DND-41 (cell line): ENCODE measurements around the gene MAST4.

ENCODE experiments used
- ATAC-seq: fragments of 200-7000 bp; cut with Tn5 transposase; 3 replicates; pipeline ENCODE4 v1.9.1; 2021; ENCODE audit warnings: low read depth; ENCODE audit not compliant: insufficient read depth
- DNase-seq: peaks from one replicate; pipeline ENCODE4 v3.0.0-alpha.2; 2020
- H2AFZ ChIP-seq: 2 replicates; pipeline ENCODE4 v1.6.0; 2012; ENCODE audit warnings: low read depth, low read length
- H3K27ac ChIP-seq: 2 replicates; pipeline ENCODE4 v1.5.1; 2012; ENCODE audit warnings: low read length, inconsistent platforms
- H3K27me3 ChIP-seq: fragments of 200-600 bp; sonication (generic); 2 replicates; pipeline ENCODE4 v1.6.0; 2012; ENCODE audit warnings: low read length, mild to moderate bottlenecking, inconsistent platforms; ENCODE audit not compliant: insufficient read depth, poor library complexity
- H3K36me3 ChIP-seq: 2 replicates; pipeline ENCODE4 v1.5.1; 2012; ENCODE audit warnings: low read length, inconsistent platforms; ENCODE audit not compliant: insufficient read depth
- H3K4me1 ChIP-seq: 2 replicates; pipeline ENCODE4 v1.5.1; 2012; ENCODE audit warnings: mild to moderate bottlenecking, low read length; ENCODE audit not compliant: insufficient read depth
- H3K4me2 ChIP-seq: 2 replicates; pipeline ENCODE4 v1.6.0; 2012; ENCODE audit warnings: mild to moderate bottlenecking, moderate library complexity, low read length, inconsistent platforms; ENCODE audit not compliant: insufficient read depth
- H3K4me3 ChIP-seq, 2 experiments: fragments of 200-600 bp in 1 of 2; shearing (Covaris generic) in 1 of 2; 2 replicates each; pipeline ENCODE4 v1.5.1; 2012 to 2016; ENCODE audit warnings: inconsistent platforms in 2 of 2, low read length in 2 of 2, mild to moderate bottlenecking in 2 of 2, low read depth in 1 of 2, moderate library complexity in 1 of 2
- H3K79me2 ChIP-seq: 2 replicates; pipeline ENCODE4 v1.6.0; 2012; ENCODE audit warnings: low read length, inconsistent platforms; ENCODE audit not compliant: insufficient read depth
- H3K9ac ChIP-seq: 2 replicates; pipeline ENCODE4 v1.6.0; 2012; ENCODE audit warnings: low read depth, mild to moderate bottlenecking, inconsistent platforms, low read length, moderate library complexity
- H3K9me3 ChIP-seq: 2 replicates; pipeline ENCODE4 v1.5.1; 2012; ENCODE audit warnings: low read length, moderate library complexity, mild to moderate bottlenecking, inconsistent platforms; ENCODE audit not compliant: insufficient read depth, severe bottlenecking
- H4K20me1 ChIP-seq: 2 replicates; pipeline ENCODE4 v1.6.0; 2012; ENCODE audit warnings: low read length; ENCODE audit not compliant: insufficient read depth
- CTCF ChIP-seq: IDR thresholded peaks from 2 replicates; pipeline ENCODE4 v1.5.1; 2012; ENCODE audit warnings: borderline replicate concordance, low read length, moderate library complexity, mild to moderate bottlenecking; ENCODE audit not compliant: poor library complexity, severe bottlenecking; ENCODE audit errors: extremely low read depth
- EZH2 ChIP-seq: IDR thresholded peaks from 3 replicates; pipeline ENCODE4 v1.6.1; 2012; ENCODE audit warnings: borderline replicate concordance, low read depth, mild to moderate bottlenecking, moderate library complexity, low read length, inconsistent platforms; ENCODE audit not compliant: severe bottlenecking

The MAST4 gene

GRCh38 chr5:66582499-66583165 lies 13.6 kb upstream of the MAST4 start:
- H3K27ac ChIP-seq, result no peak overlapping the region
- H2AFZ ChIP-seq, result no peak overlapping the region
- no peak overlapping the region for H3K9ac ChIP-seq
- H3K4me1 ChIP-seq, result no peaks in the 10 kb centered on the region
- H3K9me3 ChIP-seq, result no peaks in the 10 kb centered on the region
- H3K79me2 ChIP-seq, result no peaks in the 10 kb centered on the region
- no peak overlapping the region for H3K4me3 ChIP-seq
- ATAC-seq (no peak), DNase-seq (no peak)
- TF ChIP-seq CTCF, result no peak
- no peak for TF ChIP-seq EZH2
- H4K20me1 ChIP-seq, result no peaks in the 10 kb centered on the region
- H3K27me3 ChIP-seq, result no peaks in the 10 kb centered on the region
- no peak overlapping the region for H3K4me2 ChIP-seq
- H3K36me3 ChIP-seq, result no peaks in the 10 kb centered on the region

- no peaks in the 10 kb centered on the region for H3K4me1 ChIP-seq
- H3K9ac ChIP-seq, result no peak overlapping the region
- no peaks in the 10 kb centered on the region for H3K79me2 ChIP-seq
- H3K36me3 ChIP-seq, result no peaks in the 10 kb centered on the region
- no peaks in the 10 kb centered on the region for H3K27me3 ChIP-seq
- no peak overlapping the region for H2AFZ ChIP-seq
- H3K27ac ChIP-seq, result no peak overlapping the region
- H3K9me3 ChIP-seq, result no peaks in the 10 kb centered on the region
- DNase-seq (no peak), ATAC-seq (no peak)
- H3K4me2 ChIP-seq, result no peak overlapping the region
- H3K4me3 ChIP-seq, result no peak overlapping the region
- no peaks in the 10 kb centered on the region for H4K20me1 ChIP-seq
- TF ChIP-seq EZH2, result no peak
- no peak for TF ChIP-seq CTCF
Measured at GRCh38 chr5:66585291-66585690, 10.9 kb upstream of the MAST4 start.

- ATAC-seq (no peak), DNase-seq (no peak)
- Histone ChIP-seq H3K36me3 (no peaks in the 10 kb centered on the region), H3K4me2 (no peak overlapping the region), H3K79me2 (no peaks in the 10 kb centered on the region), H3K27ac (no peak overlapping the region), H3K4me3 (no peak overlapping the region), H3K27me3 (no peaks in the 10 kb centered on the region), H3K9me3 (no peaks in the 10 kb centered on the region), H3K9ac (no peak overlapping the region), H2AFZ (no peak overlapping the region), H3K4me1 (no peaks in the 10 kb centered on the region), H4K20me1 (no peaks in the 10 kb centered on the region)
- no peak for TF ChIP-seq CTCF
- TF ChIP-seq EZH2, result no peak
Measured at GRCh38 chr5:66587771-66588170, 8.4 kb upstream of the MAST4 start.
